ENCODE data around the gene UGT1A5. TPM values are rescaled to one million over a fixed set of nuclear protein-coding genes. Genes with fewer than 3 reads are reported as not detected.

UGT1A5 gene
- total and polyA plus RNA-seq, 2 of the 13 experiments (the other 11 are each of a cell fraction or from before 2014, with no cell fraction given), result not detected

DNA sequence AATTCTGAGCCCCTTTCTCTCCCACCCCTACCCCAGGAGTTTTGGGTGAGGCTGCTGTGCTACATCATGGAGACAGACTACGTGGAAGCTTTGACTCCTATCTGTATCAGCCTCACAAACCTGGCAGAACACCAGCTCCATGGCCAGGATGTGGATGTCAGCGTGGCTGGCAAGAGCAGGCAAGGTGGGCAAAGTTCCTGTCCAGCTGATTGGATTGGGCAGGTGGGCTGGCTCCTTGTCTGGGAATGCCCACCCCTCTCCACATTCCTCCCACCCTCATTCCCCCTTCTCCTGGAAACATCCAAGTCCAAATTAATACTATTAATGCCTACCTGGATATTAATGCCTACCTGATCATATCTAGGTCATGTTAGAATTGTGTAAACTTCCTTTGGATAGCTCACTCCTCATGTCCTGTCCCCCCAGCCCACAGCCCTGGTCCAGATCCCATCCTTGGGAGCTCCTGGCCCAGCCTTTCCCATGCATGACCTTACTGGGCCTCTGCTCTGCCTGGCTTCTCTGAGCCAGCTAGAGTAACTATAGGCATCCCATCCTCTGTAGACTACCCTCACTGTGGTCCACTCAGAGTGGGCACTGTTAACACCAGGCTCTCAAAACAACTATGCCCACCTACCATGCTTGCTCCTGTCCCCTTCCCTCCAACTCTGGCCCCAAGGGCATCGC lies 89.6 kb downstream of the UGT1A5 start:
- WGBS (ENCODE audit: low lambda C conversion rate), result 0% methylated on average over 3 of the region's 3 CpGs
- CTCF ChIA-PET (ENCODE audit: low intra/inter-chr PET ratio, low total read pairs), result no interaction called here
- intact Hi-C loops (cut with micrococcal nuclease; ENCODE audit: unreplicated experiment), result no loop called here
- FAIRE-seq (no peak), ATAC-seq (no peak), DNase-seq (ENCODE audit: low spot score) (no peak)
- no peak for TF ChIP-seq KLF15 (CRISPR knock-in tag; IDR thresholded peaks at IDR 0.05; ENCODE audit: borderline replicate concordance)
- TF ChIP-seq ZFP36L1 (CRISPR knock-in tag; IDR thresholded peaks at IDR 0.05), result no peak
- TF ChIP-seq, protein P1, sequence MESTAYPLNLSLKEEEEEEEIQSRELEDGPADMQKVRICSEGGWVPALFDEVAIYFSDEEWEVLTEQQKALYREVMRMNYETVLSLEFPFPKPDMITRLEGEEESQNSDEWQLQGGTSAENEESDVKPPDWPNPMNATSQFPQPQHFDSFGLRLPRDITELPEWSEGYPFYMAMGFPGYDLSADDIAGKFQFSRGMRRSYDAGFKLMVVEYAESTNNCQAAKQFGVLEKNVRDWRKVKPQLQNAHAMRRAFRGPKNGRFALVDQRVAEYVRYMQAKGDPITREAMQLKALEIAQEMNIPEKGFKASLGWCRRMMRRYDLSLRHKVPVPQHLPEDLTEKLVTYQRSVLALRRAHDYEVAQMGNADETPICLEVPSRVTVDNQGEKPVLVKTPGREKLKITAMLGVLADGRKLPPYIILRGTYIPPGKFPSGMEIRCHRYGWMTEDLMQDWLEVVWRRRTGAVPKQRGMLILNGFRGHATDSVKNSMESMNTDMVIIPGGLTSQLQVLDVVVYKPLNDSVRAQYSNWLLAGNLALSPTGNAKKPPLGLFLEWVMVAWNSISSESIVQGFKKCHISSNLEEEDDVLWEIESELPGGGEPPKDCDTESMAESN (CRISPR knock-in tag; conservative IDR thresholded peaks at IDR 0.05), result no peak
- no peak for TF ChIP-seq RCOR2 (CRISPR knock-in tag; IDR thresholded peaks at IDR 0.05)
- TF ChIP-seq REXO4 (CRISPR knock-in tag; IDR thresholded peaks at IDR 0.05; ENCODE audit: borderline replicate concordance), result no peak
- TF ChIP-seq, protein P2, sequence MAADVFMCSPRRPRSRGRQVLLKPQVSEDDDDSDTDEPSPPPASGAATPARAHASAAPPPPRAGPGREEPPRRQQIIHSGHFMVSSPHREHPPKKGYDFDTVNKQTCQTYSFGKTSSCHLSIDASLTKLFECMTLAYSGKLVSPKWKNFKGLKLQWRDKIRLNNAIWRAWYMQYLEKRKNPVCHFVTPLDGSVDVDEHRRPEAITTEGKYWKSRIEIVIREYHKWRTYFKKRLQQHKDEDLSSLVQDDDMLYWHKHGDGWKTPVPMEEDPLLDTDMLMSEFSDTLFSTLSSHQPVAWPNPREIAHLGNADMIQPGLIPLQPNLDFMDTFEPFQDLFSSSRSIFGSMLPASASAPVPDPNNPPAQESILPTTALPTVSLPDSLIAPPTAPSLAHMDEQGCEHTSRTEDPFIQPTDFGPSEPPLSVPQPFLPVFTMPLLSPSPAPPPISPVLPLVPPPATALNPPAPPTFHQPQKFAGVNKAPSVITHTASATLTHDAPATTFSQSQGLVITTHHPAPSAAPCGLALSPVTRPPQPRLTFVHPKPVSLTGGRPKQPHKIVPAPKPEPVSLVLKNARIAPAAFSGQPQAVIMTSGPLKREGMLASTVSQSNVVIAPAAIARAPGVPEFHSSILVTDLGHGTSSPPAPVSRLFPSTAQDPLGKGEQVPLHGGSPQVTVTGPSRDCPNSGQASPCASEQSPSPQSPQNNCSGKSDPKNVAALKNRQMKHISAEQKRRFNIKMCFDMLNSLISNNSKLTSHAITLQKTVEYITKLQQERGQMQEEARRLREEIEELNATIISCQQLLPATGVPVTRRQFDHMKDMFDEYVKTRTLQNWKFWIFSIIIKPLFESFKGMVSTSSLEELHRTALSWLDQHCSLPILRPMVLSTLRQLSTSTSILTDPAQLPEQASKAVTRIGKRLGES (CRISPR knock-in tag; IDR thresholded peaks at IDR 0.05; ENCODE audit: borderline replicate concordance), result no peak
- no peak for TF ChIP-seq PLRG1 (conservative IDR thresholded peaks at IDR 0.05)
- no peak for TF ChIP-seq PITX1 (CRISPR knock-in tag; IDR thresholded peaks at IDR 0.05)
- no peak overlapping the region for H3K4me3 ChIP-seq (replicated peaks in 1 of 3; ENCODE audit: insufficient read depth in 1 of 3, low read depth in 2 of 3, low read length in 3 of 3)
- no peaks in the 10 kb centered on the region for H4K20me1 ChIP-seq (ENCODE audit: insufficient read depth, low read length)
- H3K36me3 ChIP-seq (replicated peaks in 1 of 2; ENCODE audit: control insufficient read depth in 1 of 2, insufficient read depth in 2 of 2, low read length in 2 of 2), result no peaks in the 10 kb centered on the region
- peaks cover 0 to 48% of the 10 kb centered on the region in 2 experiments; a peak in 3 of 5 replicates for H3K27me3 ChIP-seq (ENCODE audit: control insufficient read depth in 1 of 2, insufficient read depth in 2 of 2, low read length in 2 of 2)
- in situ Hi-C loops (cut with HindIII; ENCODE audit: extremely low pct_ligation_motif_present, low pct_unique_long_range_greater_than_20kb), result no loop called here
- no peaks in the 10 kb centered on the region for H3K4me1 ChIP-seq (ENCODE audit: insufficient read depth, low read length)
- no peaks in the 10 kb centered on the region for H3K9me3 ChIP-seq (ENCODE audit: low read length)
- H2AFZ ChIP-seq (ENCODE audit: low read length), result no peak overlapping the region
- H3K27ac ChIP-seq (ENCODE audit: extremely low read length, insufficient read depth, low read length), result no peak overlapping the region
- H3K79me2 ChIP-seq (ENCODE audit: insufficient read depth, low read length), result no peaks in the 10 kb centered on the region
- H3K4me2 ChIP-seq (ENCODE audit: low read depth, low read length), result no peak overlapping the region
- POLR2A ChIA-PET, result no interaction called here
- BruUV-seq (replicated peaks), result no TSS peak
- H3K9ac ChIP-seq (ENCODE audit: insufficient read depth, low read depth, low read length), result no peak overlapping the region

Data from HepG2 (cell line).